ENCODE measurements around the gene NATD1.

NATD1 gene

GRCh38 chr17:21242780-21243515 is 10.3 kb downstream of the NATD1 start:
- no peaks in the 10 kb centered on the region for H4K20me1 ChIP-seq (ENCODE audit: insufficient read depth, low read length, poor library complexity, severe bottlenecking)
- H3K79me2 ChIP-seq (ENCODE audit: insufficient read depth, low read length): no peaks in the 10 kb centered on the region
- H3K27me3 ChIP-seq (ENCODE audit: insufficient read depth, low read length, poor library complexity, severe bottlenecking): no peaks in the 10 kb centered on the region
- H3K4me3 ChIP-seq (ENCODE audit: low read length, poor library complexity, severe bottlenecking): no peak overlapping the region
- no peaks in the 10 kb centered on the region for H3K9me3 ChIP-seq (ENCODE audit: insufficient read depth, low read depth, low read length)
- H3K4me2 ChIP-seq (ENCODE audit: low read depth, low read length, poor library complexity, severe bottlenecking): no peak overlapping the region
- H3K4me1 ChIP-seq (ENCODE audit: insufficient read depth, low read length, poor library complexity, severe bottlenecking): no peaks in the 10 kb centered on the region
- H3K36me3 ChIP-seq (ENCODE audit: insufficient read depth, low read length): no peaks in the 10 kb centered on the region
- no peak overlapping the region for H3K9ac ChIP-seq (ENCODE audit: low read depth, low read length, poor library complexity, severe bottlenecking)
- no peaks in the 10 kb centered on the region for H3K9me2 ChIP-seq (replicated peaks; ENCODE audit: low read depth, low read length)
- no peaks in the 10 kb centered on the region for H3F3A ChIP-seq (ENCODE audit: low read depth)
- TF ChIP-seq EZH2phosphoT487 (IDR thresholded peaks at IDR 0.05; ENCODE audit: borderline replicate concordance) (no peak), CTCF (conservative IDR thresholded peaks at IDR 0.05; ENCODE audit: low read length) (no peak)
- H2AFZ ChIP-seq (ENCODE audit: low read length): no peak overlapping the region

DNA sequence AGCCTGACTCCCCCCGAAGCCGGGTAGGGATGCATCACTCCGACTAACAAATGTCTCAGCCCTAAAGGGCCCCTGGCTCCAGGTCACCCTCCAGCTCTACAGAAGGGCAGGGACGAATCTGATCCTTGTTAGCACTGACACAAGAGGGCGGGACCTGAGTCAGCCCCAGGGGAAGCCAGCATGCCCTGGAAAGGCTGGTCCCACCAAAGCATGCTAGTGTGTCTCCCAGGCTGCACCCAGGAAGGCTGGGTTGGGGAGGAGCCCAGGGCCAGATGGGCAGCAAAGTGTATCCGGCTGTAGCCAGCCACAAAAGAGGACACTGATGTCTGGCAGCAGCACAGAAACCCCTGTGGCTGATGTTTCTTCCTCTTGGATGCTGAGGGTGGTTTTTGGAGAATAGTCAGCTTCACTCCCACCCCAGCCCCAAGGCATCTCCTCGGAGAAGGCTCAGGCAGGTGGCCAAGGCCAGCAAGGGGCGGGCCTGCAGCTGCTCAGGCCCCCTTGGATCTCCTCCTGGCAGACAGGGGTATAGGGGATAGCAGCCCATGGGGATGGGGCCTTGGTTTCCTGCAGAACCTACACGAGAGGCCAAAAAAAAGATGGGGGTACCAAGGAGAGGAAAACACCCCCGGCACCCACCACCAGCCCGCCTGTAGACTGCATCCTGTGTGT is 11.0 kb downstream of the NATD1 start:
- H3K36me3 ChIP-seq (ENCODE audit: insufficient read depth, low read length): no peaks in the 10 kb centered on the region
- TF ChIP-seq EZH2phosphoT487 (IDR thresholded peaks at IDR 0.05; ENCODE audit: borderline replicate concordance) (no peak), CTCF (conservative IDR thresholded peaks at IDR 0.05; ENCODE audit: low read length) (no peak)
- H3F3A ChIP-seq (ENCODE audit: low read depth): no peaks in the 10 kb centered on the region

DNA sequence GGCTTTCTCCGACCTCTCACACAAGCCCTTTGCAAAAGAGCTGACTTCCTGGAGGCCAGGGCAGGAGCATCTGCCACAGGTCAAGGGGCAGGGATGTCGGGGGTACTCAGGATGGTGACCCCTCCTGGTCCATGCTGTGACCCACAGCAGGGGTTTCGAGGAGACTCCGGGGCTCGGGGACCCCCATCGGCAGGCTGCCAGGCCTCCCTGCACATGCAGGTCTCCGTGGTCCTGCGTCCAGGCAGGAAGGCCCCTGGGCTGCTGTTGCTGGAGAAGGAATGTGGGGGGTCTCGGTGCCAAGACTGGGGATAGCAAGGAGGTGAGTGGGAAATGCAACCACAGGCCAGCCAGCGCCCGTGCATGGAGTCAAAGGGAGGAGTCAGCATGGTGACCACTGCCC is 11.6 kb downstream of the NATD1 start:
- H3K36me3 ChIP-seq (ENCODE audit: insufficient read depth, low read length): no peaks in the 10 kb centered on the region
- H4K20me1 ChIP-seq (ENCODE audit: insufficient read depth, low read length, poor library complexity, severe bottlenecking): no peaks in the 10 kb centered on the region
- no peaks in the 10 kb centered on the region for H3K79me2 ChIP-seq (ENCODE audit: insufficient read depth, low read length)
- no peak overlapping the region for H2AFZ ChIP-seq (ENCODE audit: low read length)
- H3K9me2 ChIP-seq (replicated peaks; ENCODE audit: low read depth, low read length): no peaks in the 10 kb centered on the region
- H3K9ac ChIP-seq (ENCODE audit: low read depth, low read length, poor library complexity, severe bottlenecking): no peak overlapping the region
- H3F3A ChIP-seq (ENCODE audit: low read depth): no peaks in the 10 kb centered on the region
- no peak for TF ChIP-seq CTCF (conservative IDR thresholded peaks at IDR 0.05; ENCODE audit: low read length)
- TF ChIP-seq EZH2phosphoT487 (IDR thresholded peaks at IDR 0.05; ENCODE audit: borderline replicate concordance): no peak
- H3K4me2 ChIP-seq (ENCODE audit: low read depth, low read length, poor library complexity, severe bottlenecking): no peak overlapping the region
- H3K4me3 ChIP-seq (ENCODE audit: low read length, poor library complexity, severe bottlenecking): no peak overlapping the region
- no peaks in the 10 kb centered on the region for H3K9me3 ChIP-seq (ENCODE audit: insufficient read depth, low read depth, low read length)
- H3K27me3 ChIP-seq (ENCODE audit: insufficient read depth, low read length, poor library complexity, severe bottlenecking): no peaks in the 10 kb centered on the region
- H3K4me1 ChIP-seq (ENCODE audit: insufficient read depth, low read length, poor library complexity, severe bottlenecking): no peaks in the 10 kb centered on the region

More for the DNA sequence above, 11.0 kb downstream of the NATD1 start:
- Histone ChIP-seq H4K20me1 (ENCODE audit: insufficient read depth, low read length, poor library complexity, severe bottlenecking) (no peaks in the 10 kb centered on the region), H3K27me3 (ENCODE audit: insufficient read depth, low read length, poor library complexity, severe bottlenecking) (no peaks in the 10 kb centered on the region), H3K9ac (ENCODE audit: low read depth, low read length, poor library complexity, severe bottlenecking) (no peak overlapping the region), H3K79me2 (ENCODE audit: insufficient read depth, low read length) (no peaks in the 10 kb centered on the region), H3K9me2 (replicated peaks; ENCODE audit: low read depth, low read length) (no peaks in the 10 kb centered on the region), H3K4me3 (ENCODE audit: low read length, poor library complexity, severe bottlenecking) (no peak overlapping the region), H3K9me3 (ENCODE audit: insufficient read depth, low read depth, low read length) (no peaks in the 10 kb centered on the region), H3K4me1 (ENCODE audit: insufficient read depth, low read length, poor library complexity, severe bottlenecking) (no peaks in the 10 kb centered on the region), H3K4me2 (ENCODE audit: low read depth, low read length, poor library complexity, severe bottlenecking) (no peak overlapping the region), H2AFZ (ENCODE audit: low read length) (no peak overlapping the region)
